IMR-90 (cell line): ENCODE results near the gene NIPAL3. TPM values are rescaled to one million over a fixed set of nuclear protein-coding genes. Genes with fewer than 3 reads are reported as not detected.

Experiments used
- ATAC-seq: fragments of 200-7000 bp; cut with Tn5 transposase; 2 replicates; pipeline ENCODE4 v1.9.1; 2020; ENCODE audit warnings: low read depth, mild to moderate bottlenecking, moderate library complexity
- BruUV-seq: library from RNA; stranded (reverse); fragments of 400-500 nt; replicated peaks from 2 replicates; lab custom pipeline; 2021; lab: Mats Ljungman, UMichigan
- CTCF ChIA-PET: fragments of 300-600 bp; formaldehyde crosslinking; extraction: SDS; loops from one replicate; lab custom pipeline; 2021; ENCODE audit warnings: antibody characterized with exemption; lab: Yijun Ruan, JAX
- POLR2A ChIA-PET: fragments of 300-600 bp; sonication (Branson Sonifier 250); formaldehyde crosslinking; loops from one replicate; lab custom pipeline; 2022; ENCODE audit warnings: antibody characterized with exemption; ENCODE audit not compliant: unreplicated experiment; lab: Charles Lee
- DNase-seq: peaks from one replicate; pipeline ENCODE4 v3.0.0; 2013
- H2AFZ ChIP-seq: replicated peaks from 2 replicates; pipeline ENCODE3; 2013; ENCODE audit warnings: low read length, mild to moderate bottlenecking; ENCODE audit not compliant: poor library complexity
- H2AK5ac ChIP-seq: 2 replicates; pipeline ENCODE4 v1.6.1; 2013; ENCODE audit warnings: low read depth, low read length, inconsistent platforms
- H2AK9ac ChIP-seq: replicated peaks from 2 replicates; pipeline ENCODE3; 2013; ENCODE audit warnings: mild to moderate bottlenecking, low read depth, low read length, moderate library complexity; ENCODE audit not compliant: poor library complexity
- H2BK120ac ChIP-seq: 2 replicates; pipeline ENCODE4 v1.6.1; 2013; ENCODE audit warnings: low read depth, low read length, inconsistent platforms
- H2BK15ac ChIP-seq: 3 replicates; pipeline ENCODE4 v1.6.1; 2013; ENCODE audit warnings: low read depth, low read length, inconsistent platforms
- H2BK20ac ChIP-seq: 2 replicates; pipeline ENCODE4 v1.6.1; 2013; ENCODE audit warnings: low read depth, mild to moderate bottlenecking, inconsistent platforms, low read length, moderate library complexity
- H2BK5ac ChIP-seq: 2 replicates; pipeline ENCODE4 v1.6.1; 2013; ENCODE audit warnings: mild to moderate bottlenecking, low read depth, low read length, inconsistent platforms; ENCODE audit not compliant: poor library complexity, severe bottlenecking
- H3K14ac ChIP-seq: replicated peaks from 2 replicates; pipeline ENCODE4 v1.6.1; 2013; ENCODE audit warnings: low read depth, low read length, inconsistent platforms
- H3K18ac ChIP-seq: 2 replicates; pipeline ENCODE4 v1.6.1; 2013; ENCODE audit warnings: low read depth, low read length, control low read depth
- H3K23ac ChIP-seq: 2 replicates; pipeline ENCODE4 v1.6.1; 2013; ENCODE audit warnings: low read depth, low read length, inconsistent platforms
- H3K27ac ChIP-seq: 2 replicates; pipeline ENCODE4 v1.5.1; 2013; ENCODE audit warnings: mild to moderate bottlenecking, control low read depth, low read length; ENCODE audit not compliant: insufficient read depth
- H3K27me3 ChIP-seq: 2 replicates; pipeline ENCODE4 v1.6.1; 2013; ENCODE audit warnings: low read length; ENCODE audit not compliant: control insufficient read depth, insufficient read depth
- H3K36me3 ChIP-seq: 2 replicates; pipeline ENCODE4 v1.6.1; 2013; ENCODE audit warnings: low read length, mixed read lengths; ENCODE audit not compliant: control insufficient read depth, insufficient read depth
- H3K4ac ChIP-seq: 2 replicates; pipeline ENCODE4 v1.6.1; 2013; ENCODE audit warnings: low read depth, low read length, inconsistent platforms
- H3K4me1 ChIP-seq: 2 replicates; pipeline ENCODE4 v1.6.1; 2013; ENCODE audit warnings: low read length, mixed read lengths; ENCODE audit not compliant: control insufficient read depth, insufficient read depth
- H3K4me2 ChIP-seq: 2 replicates; pipeline ENCODE4 v1.6.1; 2013; ENCODE audit warnings: low read depth, mild to moderate bottlenecking, control low read depth, low read length, moderate library complexity
- H3K4me3 ChIP-seq: 2 replicates; pipeline ENCODE4 v1.5.1; 2013; ENCODE audit warnings: low read depth, mild to moderate bottlenecking, control low read depth, low read length, moderate library complexity; ENCODE audit not compliant: insufficient read depth
- H3K56ac ChIP-seq: 2 replicates; pipeline ENCODE4 v1.6.1; 2013; ENCODE audit warnings: low read length, inconsistent platforms; ENCODE audit not compliant: insufficient read depth; ENCODE audit errors: extremely low read depth
- H3K79me1 ChIP-seq, 2 experiments: 2 replicates each; pipeline ENCODE4 v1.6.1; 2013; ENCODE audit warnings: low read length in 2 of 2, inconsistent platforms in 1 of 2, low read depth in 1 of 2
- H3K9ac ChIP-seq: 2 replicates; pipeline ENCODE4 v1.6.1; 2013; ENCODE audit warnings: low read depth, low read length, control low read depth
- H3K9me1 ChIP-seq: 2 replicates; pipeline ENCODE4 v1.6.1; 2013; ENCODE audit warnings: low read length, inconsistent platforms; ENCODE audit not compliant: insufficient read depth
- H3K9me3 ChIP-seq: 2 replicates; pipeline ENCODE4 v1.6.1; 2013; ENCODE audit warnings: low read length; ENCODE audit not compliant: control insufficient read depth, insufficient read depth
- H4K20me1 ChIP-seq: 2 replicates; pipeline ENCODE4 v1.6.1; 2013; ENCODE audit warnings: low read length, inconsistent platforms; ENCODE audit not compliant: insufficient read depth
- H4K5ac ChIP-seq: 2 replicates; pipeline ENCODE4 v1.6.1; 2013; ENCODE audit warnings: mild to moderate bottlenecking, low read depth, low read length, control low read depth
- H4K8ac ChIP-seq, 2 experiments: 2 replicates each; pipeline ENCODE4 v1.6.1; 2013; ENCODE audit warnings: low read depth in 2 of 2, low read length in 2 of 2, control low read depth in 1 of 2, inconsistent platforms in 1 of 2
- H4K91ac ChIP-seq: 2 replicates; pipeline ENCODE4 v1.6.1; 2013; ENCODE audit warnings: low read depth, low read length, inconsistent platforms; ENCODE audit not compliant: insufficient read depth
- CHD1 ChIP-seq: IDR thresholded peaks from 2 replicates; pipeline ENCODE4 v1.6.1; 2012; ENCODE audit warnings: low read depth, low read length, improper control_type of control experiment
- CTCF ChIP-seq: conservative IDR thresholded peaks from 2 replicates; pipeline ENCODE4 v1.5.1; 2012; ENCODE audit warnings: mild to moderate bottlenecking, low read depth, low read length, improper control_type of control experiment
- FOS ChIP-seq: fragments of 150-350 bp; IDR thresholded peaks from 2 replicates; pipeline ENCODE4 v1.6.1; 2016; ENCODE audit warnings: low read depth, low read length
- MAFK ChIP-seq: IDR thresholded peaks from 2 replicates; pipeline ENCODE4 v1.6.1; 2012; ENCODE audit warnings: low read depth, low read length, improper control_type of control experiment
- MAZ ChIP-seq: IDR thresholded peaks from 2 replicates; pipeline ENCODE4 v1.6.1; 2012; ENCODE audit warnings: low read depth, mild to moderate bottlenecking, low read length, improper control_type of control experiment, moderate library complexity, borderline replicate concordance
- MXI1 ChIP-seq: IDR thresholded peaks from 2 replicates; pipeline ENCODE4 v1.6.1; 2012; ENCODE audit warnings: low read depth, mild to moderate bottlenecking, low read length, moderate library complexity, borderline replicate concordance
- NFE2L2 ChIP-seq: fragments of 150-350 bp; IDR thresholded peaks from 2 replicates; pipeline ENCODE4 v1.6.1; 2016; ENCODE audit warnings: low read depth, mild to moderate bottlenecking, low read length
- POLR2A ChIP-seq: IDR thresholded peaks from 2 replicates; pipeline ENCODE4 v1.6.1; 2012; ENCODE audit warnings: mild to moderate bottlenecking, low read depth, low read length
- RAD21 ChIP-seq: IDR thresholded peaks from 2 replicates; pipeline ENCODE4 v1.6.1; 2012; ENCODE audit warnings: low read length, improper control_type of control experiment
- RCOR1 ChIP-seq: IDR thresholded peaks from 2 replicates; pipeline ENCODE4 v1.6.1; 2012; ENCODE audit warnings: mild to moderate bottlenecking, low read length, improper control_type of control experiment; ENCODE audit not compliant: insufficient replicate concordance
- RFX5 ChIP-seq: IDR thresholded peaks from 2 replicates; pipeline ENCODE4 v1.8.0; 2012; ENCODE audit warnings: low read depth, mild to moderate bottlenecking, low read length, moderate library complexity
- SMC3 ChIP-seq: fragments of 150-350 bp; IDR thresholded peaks from 2 replicates; pipeline ENCODE4 v1.6.1; 2016; ENCODE audit warnings: low read depth, mild to moderate bottlenecking, antibody characterized with exemption, low read length, moderate library complexity
- WGBS, 2 experiments: methylation state at CpG; one replicate each; pipeline versions ENCODE4 v1.1.5 to v1.1.7; 2013; ENCODE audit warnings: missing lambda C conversion rate in 2 of 2; ENCODE audit not compliant: insufficient read length in 1 of 2; ENCODE audit errors: extremely low coverage in 2 of 2; 5-methylcytosine and 5-hydroxymethylcytosine counted together
- dilution Hi-C: fragments of 300-500 bp; cut with HindIII; formaldehyde crosslinking; loops from one replicate; pipeline ENCODE4 v1.14.3; 2018; ENCODE audit warnings: low sequenced_read_pairs; ENCODE audit not compliant: unreplicated experiment
- in situ Hi-C: fragments of 300-500 bp; cut with MboI; formaldehyde crosslinking; loops from 3 replicates; pipeline ENCODE4 v1.14.3; 2019; ENCODE audit warnings: low sequenced_read_pairs, inconsistent platforms, mixed read lengths
- intact Hi-C: fragments of 100-400 bp; cut with micrococcal nuclease; formaldehyde crosslinking; loops from 2 replicates; pipeline ENCODE4 v1.10.0; 2022
- polyA plus RNA-seq, 3 experiments: library from polyadenylated mRNA; depleted of rRNA; stranded (reverse); fragments of >200 nt; gene quantifications; 2 replicates each; pipeline ENCODE4 v1.2.3, GENCODE V29; 2012; ENCODE audit warnings: low replicate concordance in 1 of 3
- total RNA-seq: library from RNA; depleted of rRNA; stranded (reverse); fragments of >200 nt; gene quantifications from 2 replicates; pipeline ENCODE4 v1.2.3, GENCODE V29; 2012
- TF ChIP-seq, protein P1 (sequence below): fragments of 150-350 bp; IDR thresholded peaks from 2 replicates; pipeline ENCODE4 v1.6.1; 2016; ENCODE audit warnings: low read depth, mild to moderate bottlenecking, low read length, moderate library complexity, borderline replicate concordance
- TF ChIP-seq, protein P2 (sequence below): fragments of 150-350 bp; IDR thresholded peaks from 2 replicates; pipeline ENCODE4 v1.6.1; 2017; ENCODE audit warnings: mild to moderate bottlenecking, antibody characterized with exemption, low read length, low read depth

Gene NIPAL3
- total and polyA plus RNA-seq, 2 of the 4 experiments (the other 2 are of a cell fraction): 55.0 to 123 TPM

DNA sequence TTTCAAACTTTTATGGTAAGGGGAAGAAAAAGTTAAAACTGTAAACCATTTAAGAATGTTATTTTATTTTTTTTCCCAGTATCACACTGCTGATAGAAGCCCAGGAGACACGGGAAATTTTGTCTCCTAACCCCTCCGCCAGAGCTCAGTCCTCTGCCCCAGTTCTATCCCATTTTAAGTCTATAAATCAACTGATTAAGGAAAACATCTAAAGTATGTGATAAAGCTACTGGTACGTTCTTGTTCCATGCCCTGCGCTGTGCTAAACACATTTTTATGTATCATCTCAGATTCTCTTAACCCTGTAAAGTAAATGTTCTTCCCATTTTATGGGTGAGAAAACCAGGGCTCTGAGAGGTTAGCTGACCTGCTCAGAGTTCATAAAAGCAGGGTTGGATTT lies 34.7 kb downstream of the NIPAL3 start:
- no peak overlapping the region for H3K23ac ChIP-seq
- H3K4me2 ChIP-seq: no peak overlapping the region
- no peak overlapping the region for H3K14ac ChIP-seq
- H3K9me1 ChIP-seq: peaks cover 5% of the 10 kb centered on the region; the same call in 1 of the 2 replicates
- no peak overlapping the region for H3K27ac ChIP-seq
- no TSS peak for BruUV-seq
- no peak overlapping the region for H4K8ac ChIP-seq
- H3K9ac ChIP-seq: no peak overlapping the region
- intact Hi-C loops (no loop called here), dilution Hi-C loops (no loop called here), in situ Hi-C loops (no loop called here)
- DNase-seq: no peak
- TF ChIP-seq MAFK (no peak), RCOR1 (no peak), NFE2L2 (no peak), SMC3 (no peak), FOS (no peak), CTCF (no peak), POLR2A (no peak), RAD21 (no peak), MXI1 (no peak), MAZ (no peak), CHD1 (no peak), RFX5 (no peak)
- TF ChIP-seq, protein P1, sequence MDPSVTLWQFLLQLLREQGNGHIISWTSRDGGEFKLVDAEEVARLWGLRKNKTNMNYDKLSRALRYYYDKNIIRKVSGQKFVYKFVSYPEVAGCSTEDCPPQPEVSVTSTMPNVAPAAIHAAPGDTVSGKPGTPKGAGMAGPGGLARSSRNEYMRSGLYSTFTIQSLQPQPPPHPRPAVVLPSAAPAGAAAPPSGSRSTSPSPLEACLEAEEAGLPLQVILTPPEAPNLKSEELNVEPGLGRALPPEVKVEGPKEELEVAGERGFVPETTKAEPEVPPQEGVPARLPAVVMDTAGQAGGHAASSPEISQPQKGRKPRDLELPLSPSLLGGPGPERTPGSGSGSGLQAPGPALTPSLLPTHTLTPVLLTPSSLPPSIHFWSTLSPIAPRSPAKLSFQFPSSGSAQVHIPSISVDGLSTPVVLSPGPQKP: no peak
- TF ChIP-seq, protein P2, sequence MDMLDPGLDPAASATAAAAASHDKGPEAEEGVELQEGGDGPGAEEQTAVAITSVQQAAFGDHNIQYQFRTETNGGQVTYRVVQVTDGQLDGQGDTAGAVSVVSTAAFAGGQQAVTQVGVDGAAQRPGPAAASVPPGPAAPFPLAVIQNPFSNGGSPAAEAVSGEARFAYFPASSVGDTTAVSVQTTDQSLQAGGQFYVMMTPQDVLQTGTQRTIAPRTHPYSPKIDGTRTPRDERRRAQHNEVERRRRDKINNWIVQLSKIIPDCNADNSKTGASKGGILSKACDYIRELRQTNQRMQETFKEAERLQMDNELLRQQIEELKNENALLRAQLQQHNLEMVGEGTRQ: no peak
- H3K36me3 ChIP-seq: peaks cover 32% of the 10 kb centered on the region
- no peaks in the 10 kb centered on the region for H4K20me1 ChIP-seq
- H3K4me1 ChIP-seq: no peaks in the 10 kb centered on the region
- POLR2A ChIA-PET: no interaction called here
- H2BK20ac ChIP-seq: no peak overlapping the region
- H3K56ac ChIP-seq: no peak overlapping the region
- no peak overlapping the region for H4K5ac ChIP-seq
- H3K27me3 ChIP-seq: no peaks in the 10 kb centered on the region
- no peak overlapping the region for H2AK5ac ChIP-seq
- WGBS, 2 experiments: no CpG with 5 or more reads among the region's 4 CpGs
- no peak overlapping the region for H3K18ac ChIP-seq
- H3K4ac ChIP-seq: no peak overlapping the region
- no peaks in the 10 kb centered on the region; a peak in 1 of 4 replicates for H3K79me1 ChIP-seq
- H3K9me3 ChIP-seq: no peaks in the 10 kb centered on the region
- no peak overlapping the region for H4K91ac ChIP-seq
- no peak overlapping the region for H2BK120ac ChIP-seq
- no peak overlapping the region for H2BK5ac ChIP-seq
- H2BK15ac ChIP-seq: no peak overlapping the region
- H2AK9ac ChIP-seq: no peak overlapping the region
- no peak; the same call in 1 of the 2 replicates for ATAC-seq
- no peak overlapping the region for H3K4me3 ChIP-seq
- CTCF ChIA-PET: no interaction called here
- no peak overlapping the region for H2AFZ ChIP-seq
